GM21528 (cell line): ENCODE measurements around the gene WIPF1.

ENCODE experiments used
- ATAC-seq: cut with Tn5 transposase; IDR thresholded peaks from one replicate; pipeline ENCODE4 v1.9.1; 2021; ENCODE audit warnings: mild to moderate bottlenecking, moderate library complexity; ENCODE audit not compliant: unreplicated experiment, low FRiP score

The WIPF1 gene

DNA sequence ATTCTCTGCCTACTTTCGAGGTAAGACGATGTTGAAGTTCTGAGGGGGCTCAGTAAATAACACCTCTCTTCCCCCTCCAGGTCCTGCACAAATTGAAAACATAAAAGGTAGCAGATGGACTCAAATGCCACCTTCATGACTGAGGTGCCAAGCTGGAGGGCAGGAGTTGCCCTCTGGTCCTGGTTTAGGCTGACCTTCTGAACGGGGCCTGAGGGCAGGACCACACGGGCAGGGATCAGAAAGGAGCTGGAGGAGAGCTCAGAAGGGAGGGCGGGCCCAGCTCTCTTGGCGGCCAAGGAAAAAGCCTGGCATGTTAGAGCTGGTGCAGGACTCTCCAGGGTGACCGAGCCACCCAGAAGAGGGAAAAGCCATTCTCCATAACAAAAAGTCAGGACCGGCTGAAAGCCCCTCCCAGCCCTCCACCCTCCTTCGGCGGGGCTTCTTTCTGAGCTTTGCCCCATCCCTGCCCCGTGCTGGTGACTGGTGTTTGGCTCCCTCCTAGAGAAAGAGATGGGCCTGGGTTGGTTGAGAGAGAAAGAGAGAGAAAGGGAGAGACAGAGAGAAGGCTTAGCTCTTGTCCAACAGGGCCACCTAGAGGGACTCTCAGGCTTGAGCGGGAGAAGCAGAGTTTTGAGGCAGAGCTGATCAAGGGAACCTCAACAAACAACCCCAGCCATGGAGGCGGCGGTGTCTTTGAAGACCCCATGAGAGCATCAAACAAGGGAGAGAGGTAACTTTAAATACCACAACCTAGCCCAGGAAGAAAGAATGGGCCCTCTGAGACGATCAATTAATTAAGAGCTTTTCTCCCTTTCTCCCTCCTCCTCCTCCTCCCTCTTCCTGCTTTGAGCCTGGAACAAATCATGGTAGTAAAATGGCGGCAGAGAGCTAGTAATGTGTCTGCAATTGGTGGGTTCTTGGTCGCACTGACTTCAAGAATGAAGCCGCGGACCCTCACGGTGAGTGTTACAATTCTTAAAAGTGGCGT lies 50.8 kb downstream of the WIPF1 start:
- no peak for ATAC-seq

DNA sequence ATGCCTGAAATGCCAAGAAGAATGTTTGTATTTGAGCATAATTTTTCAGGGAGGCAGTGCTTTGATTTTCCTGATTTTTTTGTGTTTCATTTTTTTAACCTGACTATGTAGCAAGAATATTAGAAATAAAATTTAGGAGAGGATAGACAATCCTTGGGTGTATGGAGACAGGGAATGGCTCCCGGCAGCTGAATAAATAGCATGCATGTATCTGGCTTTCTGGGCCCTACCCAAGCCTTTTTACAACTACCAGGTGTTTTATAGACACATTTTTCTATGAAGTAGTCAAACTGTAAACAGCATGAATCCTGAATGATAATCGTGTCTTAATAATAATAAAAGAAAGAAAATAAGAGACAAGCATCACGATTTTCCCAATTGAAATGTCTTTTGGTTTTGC lies 52.4 kb downstream of the WIPF1 start:
- ATAC-seq, result no peak

DNA sequence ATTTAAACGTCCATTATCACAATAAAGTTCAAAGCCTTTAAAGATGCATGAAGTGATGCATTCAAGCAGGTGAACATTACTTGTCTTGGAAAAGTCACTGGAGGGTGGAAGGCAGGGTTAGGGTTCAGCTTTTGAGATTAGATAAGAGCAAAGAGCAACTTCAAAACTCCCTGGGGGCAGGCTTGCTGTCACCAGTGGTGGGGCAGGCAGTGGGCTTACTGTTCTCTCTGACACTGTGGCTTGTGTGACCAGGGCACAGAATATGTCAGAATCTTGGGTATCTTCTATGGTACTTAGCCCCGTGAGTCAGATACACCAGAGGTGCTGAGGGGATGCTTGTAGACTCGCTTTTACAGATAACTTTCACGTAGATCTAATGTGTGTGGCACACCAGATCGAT lies 52.8 kb downstream of the WIPF1 start:
- no peak for ATAC-seq

DNA sequence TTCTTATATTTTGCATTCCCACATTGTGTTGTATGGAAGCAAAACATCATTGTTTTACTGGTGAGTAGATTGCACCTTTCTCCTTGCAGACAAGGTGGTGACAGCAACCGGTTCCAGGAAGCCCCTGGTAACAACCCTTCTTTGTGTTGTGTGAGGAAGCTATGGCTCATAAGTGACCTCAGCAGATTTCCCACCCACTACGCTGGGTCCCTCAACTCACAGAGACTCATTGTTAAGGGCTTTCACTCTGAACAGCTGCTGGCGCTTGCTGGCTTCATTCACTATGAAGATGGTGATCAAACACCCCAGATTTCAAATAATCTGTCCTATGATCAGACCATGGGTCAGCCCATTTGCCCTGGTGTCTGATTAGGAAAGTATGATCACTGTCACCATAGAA lies 53.4 kb downstream of the WIPF1 start:
- ATAC-seq, result no peak

DNA sequence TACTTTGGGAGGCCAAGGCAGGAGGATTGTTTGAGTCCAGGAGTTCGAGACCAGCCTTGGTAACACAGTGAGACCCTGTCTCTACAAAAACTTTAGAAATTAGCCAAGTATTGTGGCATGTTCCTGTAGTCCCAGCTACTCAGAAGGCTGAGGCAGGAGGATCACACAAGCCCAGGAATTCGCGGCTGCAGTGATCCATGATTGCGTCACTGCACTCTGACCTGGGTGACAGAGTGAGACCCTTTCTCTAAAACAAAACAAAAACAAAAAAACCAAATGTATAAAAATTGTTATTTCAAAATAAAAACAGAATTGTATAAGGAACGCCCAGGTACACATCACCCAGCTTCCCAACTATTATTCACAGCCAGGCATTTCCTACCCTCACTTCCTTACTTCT lies 56.7 kb downstream of the WIPF1 start:
- ATAC-seq, result no peak

DNA sequence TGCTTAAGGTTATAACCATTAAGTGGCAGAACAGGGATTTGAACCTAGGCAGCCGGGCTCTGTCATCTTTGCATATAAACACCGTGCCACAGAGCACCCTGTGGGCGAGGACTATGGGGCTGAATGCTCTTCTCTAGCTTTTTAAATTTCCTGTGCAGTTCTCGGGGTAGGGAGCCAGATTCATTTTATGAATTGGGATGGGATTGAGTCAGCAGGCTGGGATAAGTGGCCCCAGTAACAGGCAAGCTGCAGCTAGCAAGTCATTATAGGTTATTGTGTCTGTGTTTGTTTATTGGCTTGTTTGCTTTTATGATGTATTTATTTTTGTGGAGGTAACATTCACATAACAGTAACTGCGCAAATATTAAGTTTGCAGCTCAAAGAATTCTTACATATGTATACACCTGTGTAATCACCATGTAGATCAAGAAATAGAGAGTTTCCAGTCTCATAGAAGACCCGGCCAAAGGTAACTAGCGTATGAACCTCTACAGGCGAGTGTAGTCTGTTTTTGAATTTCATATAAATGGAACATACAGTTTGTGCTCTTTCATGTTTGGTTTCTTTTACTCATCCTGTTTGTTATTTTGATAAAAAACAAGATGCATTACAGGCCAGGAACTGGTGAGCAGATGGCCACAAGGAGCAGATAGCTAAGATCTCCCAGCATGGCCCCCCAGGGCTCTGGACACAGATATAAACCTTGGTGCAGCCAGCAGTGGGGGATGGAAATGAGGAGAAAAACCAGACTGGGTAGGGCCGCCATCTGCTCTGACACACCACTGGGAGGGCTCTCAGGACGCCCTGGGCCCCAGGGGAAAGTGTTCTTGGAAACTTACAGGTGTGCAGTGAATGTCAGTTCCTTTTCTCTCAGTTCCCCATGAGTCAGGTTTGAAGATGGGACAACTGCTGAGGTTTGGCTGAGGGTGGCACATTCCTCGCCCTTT lies 61.6 kb downstream of the WIPF1 start:
- no peak for ATAC-seq

DNA sequence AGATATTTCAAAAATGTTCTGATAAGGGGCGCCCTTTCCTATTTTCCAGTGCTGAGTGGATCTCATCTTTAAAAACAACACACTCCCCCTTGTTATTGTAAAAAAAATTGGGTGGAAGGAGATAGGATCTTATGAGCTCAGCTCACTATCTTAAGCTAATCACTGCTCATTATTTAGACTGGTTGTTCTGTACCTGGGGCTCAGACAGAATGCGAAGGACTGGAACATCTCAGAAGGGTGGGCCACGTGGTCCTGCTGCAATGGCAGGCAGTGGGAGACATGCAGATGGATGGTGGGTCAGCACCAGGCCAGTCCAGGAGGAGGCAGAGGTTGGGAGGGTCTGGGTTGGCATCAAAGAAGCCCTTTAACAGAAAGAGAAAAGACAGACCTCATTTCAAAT lies 62.5 kb downstream of the WIPF1 start:
- ATAC-seq, result no peak

DNA sequence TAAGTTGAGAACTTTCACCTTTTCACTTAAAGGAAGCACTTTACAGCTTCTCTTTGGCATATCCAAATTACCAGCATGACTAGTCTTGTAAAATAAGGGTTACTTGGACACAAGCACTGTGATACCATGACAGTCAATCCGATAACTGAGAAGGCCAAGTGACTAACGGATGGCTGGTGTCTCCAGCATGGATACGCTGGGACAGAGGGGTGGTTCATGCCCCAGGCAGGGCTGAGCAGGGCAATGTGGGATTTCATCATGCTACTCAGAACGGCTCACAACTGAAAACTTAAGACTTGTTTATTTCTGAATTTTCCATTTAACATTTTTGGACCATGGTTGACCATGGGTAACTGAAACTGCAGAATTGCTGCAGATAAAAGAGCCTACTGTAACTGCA lies 67.7 kb downstream of the WIPF1 start:
- no peak for ATAC-seq

DNA sequence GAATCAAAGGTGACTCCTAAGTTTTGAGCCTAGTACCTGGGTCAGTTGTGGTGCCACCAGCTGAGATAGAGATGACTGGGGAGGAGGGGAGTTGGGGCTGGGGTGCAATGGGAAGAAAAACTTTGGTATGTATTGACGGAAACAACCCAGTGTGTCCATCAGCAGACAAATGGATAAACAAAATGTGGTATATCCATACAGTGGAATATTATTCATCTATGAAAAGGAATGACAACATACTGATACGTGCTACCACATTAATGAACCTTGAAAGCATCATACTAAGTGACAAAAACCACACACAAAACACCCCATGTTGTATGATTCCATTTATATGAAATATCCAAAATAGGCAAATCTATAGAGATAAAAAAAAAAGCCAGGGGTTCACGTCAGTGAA lies 69.6 kb downstream of the WIPF1 start:
- ATAC-seq, result no peak

DNA sequence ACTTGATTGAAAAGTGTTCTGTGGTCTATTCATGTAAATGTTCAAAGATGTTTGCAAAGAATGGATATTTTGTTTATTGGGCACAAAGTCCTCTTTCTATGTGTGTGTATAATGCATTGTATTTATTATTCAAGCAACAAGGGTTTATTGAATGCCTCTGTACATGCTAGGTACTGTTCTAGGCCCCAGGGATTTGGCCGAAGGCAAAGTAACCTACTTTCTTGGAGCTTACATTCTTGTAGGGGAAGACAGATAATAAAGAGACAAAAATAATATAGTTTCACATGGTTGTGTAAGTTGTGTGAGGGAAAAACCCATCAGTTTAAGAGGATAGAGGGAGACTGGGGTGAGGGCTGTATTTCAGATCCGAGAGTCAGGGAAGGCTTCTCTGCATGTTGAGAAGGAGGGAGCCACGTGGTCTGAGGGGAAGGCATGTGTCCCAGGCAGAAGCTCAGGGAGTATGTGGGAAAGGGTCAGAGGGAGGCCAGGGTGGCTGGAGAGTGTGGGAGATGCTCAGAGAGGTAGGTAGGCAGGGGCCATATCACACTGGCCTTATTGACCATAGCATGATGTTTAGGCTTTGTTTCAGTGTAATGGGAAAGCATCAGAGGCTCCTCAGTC lies 70.4 kb downstream of the WIPF1 start:
- ATAC-seq, result no peak

DNA sequence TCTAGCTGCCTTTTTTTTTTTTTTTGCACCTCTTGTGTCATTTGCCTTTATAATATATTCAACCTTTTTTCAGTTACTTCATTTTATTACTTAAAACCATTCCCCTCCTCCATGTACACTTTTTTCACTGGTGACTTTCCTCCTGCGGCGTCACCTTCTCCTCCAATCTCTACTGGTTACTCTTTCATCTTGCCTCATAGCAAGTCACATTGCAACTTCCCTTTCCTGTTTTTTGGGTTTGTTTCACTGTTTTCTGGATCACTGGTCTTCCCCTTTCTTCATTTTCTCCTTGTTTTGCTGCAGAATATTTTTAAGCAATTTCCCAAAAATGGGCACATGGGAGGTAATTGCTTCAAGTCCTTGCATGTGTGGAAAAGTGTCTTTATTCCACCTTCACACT lies 73.1 kb downstream of the WIPF1 start:
- no peak for ATAC-seq

DNA sequence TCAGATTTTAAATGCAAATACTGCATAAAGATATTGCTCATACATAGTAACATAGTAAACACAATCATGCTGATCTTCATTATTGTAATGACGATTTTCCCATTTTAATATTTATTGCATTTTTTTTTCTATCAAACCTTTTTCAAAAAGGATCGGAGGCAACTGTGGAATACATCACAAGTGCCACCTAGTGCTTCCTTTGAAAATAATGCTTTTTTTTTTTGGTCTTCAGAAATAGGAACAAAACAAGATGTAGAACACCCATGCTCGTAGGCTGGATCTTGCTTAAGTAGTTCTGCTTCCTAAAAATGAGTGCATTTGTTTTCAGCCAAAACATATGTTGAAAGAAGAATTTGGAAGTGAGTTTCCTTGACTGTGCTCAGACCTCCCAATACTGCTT lies 75.1 kb downstream of the WIPF1 start:
- ATAC-seq, result no peak

DNA sequence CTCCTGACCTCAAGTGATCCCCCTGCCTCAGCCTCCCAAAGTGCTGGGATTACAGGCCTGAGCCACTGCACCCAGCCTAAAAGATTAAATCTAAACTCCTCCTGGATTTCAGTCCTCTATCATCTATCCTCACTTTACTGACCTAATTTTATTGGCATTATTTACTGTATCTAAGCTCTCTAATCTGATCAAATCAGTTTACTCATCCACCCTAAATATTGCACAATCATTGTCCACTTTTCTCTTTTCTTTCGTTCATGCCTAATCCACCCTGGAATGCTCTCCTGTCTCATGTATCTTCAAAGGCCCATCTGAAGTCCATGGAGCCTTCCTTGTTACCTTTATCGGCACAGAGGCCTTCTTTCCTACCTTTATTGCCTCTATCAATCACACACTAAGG lies 79.2 kb downstream of the WIPF1 start:
- no peak for ATAC-seq

DNA sequence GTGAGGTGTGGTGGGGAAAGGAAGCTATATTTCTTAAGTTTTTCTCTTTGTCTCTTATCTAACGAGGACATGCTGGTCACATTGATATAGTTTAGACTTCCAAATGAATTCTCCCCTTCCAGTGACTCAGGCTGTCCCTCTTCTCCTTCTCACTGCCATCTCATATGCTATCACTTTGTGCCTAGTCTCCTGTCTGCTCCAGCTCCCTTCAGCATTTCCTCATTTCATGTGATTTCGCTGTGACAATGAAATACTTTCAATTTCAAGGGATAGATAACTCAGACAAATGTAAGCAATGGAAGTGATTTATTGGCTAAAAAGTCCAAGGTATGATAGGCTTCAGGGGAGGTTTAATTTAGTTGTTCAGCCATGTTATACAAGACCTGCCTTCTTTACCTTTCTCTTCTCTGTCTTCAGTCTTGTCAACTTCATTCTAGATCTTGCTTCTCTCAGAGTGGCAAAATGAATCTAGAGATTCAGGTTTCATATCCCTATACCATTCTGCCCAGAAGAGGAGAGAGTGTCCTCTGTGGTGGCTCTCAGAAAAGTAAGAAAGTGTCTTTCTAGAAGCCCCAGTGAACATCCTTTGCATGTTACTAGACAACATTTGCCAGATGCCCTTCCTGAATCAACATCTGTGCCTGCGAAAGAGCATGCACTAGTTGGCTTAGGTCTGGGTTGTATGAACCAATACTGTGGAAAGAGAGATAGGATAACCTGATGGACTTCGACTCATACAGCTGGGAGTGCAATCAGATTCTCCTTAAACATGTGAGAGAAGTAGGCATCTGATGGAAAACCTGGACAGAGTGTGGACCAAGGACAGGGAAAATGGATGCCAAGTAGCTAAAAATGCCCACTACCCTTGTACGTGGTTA lies 80.9 kb downstream of the WIPF1 start:
- no peak for ATAC-seq

DNA sequence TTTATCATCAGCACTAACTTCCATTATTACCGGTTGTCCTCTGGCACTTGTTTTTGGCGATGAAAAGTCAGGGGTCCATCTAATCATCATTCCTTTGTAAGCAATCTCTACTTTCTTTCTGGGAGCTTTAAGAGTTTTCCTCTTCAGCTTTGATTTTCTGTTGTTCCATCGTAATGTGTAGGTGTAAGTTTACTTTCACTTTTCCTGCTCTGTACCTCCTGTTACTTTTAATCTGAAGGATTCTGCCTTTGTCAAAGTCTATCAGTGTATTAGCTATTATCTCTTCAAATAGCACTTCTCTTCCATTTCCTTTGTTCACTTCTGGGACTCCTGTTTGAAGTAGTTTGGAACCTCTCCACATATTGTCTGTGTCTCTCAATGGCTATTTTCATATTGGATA lies 85.3 kb downstream of the WIPF1 start:
- no peak for ATAC-seq

DNA sequence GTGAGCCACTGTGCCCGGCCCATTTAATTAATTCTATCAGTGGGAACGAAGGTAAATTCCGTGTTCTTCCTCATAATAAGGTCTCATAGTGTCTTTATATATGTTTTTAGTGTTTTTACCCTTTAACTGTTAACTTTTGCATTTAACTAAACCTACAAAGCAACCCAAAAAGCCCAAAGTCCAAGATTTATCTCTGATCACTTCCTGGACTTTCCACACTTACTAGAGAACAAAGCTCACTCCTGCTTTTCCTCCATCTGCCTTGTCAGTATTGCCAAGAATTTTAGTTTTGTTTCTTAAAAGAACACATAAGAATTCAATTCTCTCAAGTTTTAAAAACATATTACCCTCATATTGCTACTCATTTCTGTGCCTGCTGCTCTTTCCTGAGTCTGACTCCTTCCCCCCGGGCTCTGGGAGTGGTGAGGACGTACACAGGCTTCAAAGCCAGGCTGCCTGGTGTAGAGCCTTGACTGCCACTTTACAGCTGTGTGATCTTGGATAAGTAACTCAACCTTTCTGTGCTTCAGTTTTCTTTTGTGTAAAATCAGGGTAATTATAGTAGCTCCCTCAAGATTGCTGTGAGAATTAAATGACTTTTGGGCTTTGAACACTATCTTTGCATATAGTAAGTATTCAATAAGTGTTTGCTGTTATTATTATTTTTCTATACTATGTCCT lies 85.9 kb downstream of the WIPF1 start:
- no peak for ATAC-seq

DNA sequence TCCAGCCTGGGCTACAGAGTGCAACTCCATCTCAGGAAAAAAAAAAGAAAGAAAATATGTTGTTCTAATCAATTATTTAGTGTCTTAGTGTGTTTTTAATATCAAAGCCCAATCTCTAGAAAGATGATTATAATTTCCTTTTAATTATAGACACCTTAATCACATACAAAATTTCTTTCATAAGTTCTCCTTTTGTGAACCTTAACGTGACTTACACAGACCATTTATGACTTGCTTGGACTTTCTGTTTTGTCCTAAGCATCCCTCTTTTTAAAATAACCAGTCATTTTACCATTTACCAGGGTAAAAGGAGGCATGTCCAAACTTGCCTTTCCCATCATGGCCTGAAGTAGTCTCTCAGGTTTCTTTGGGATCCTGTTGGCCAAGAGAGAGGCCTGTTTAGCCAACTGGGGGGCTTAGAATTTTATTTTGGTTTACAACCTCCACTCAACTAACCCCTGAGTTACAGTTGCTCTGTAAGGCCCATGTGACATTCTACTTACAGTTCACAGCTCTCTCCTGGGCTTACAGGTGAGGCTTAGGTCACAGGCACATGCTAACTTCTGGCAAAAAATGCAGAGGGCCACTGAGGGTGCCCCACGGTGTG lies 86.9 kb downstream of the WIPF1 start:
- ATAC-seq, result no peak
